ENCODE results near the gene CLEC3A. TPM values are rescaled to one million over a fixed set of nuclear protein-coding genes. Genes with fewer than 3 reads are reported as not detected.

CLEC3A gene
- total RNA-seq, 1 experiment from 2014 or later = not detected

- no peaks in the 10 kb centered on the region for H3K9me3 ChIP-seq (ENCODE audit: control insufficient read depth in 1 of 2, insufficient read depth in 1 of 2, low read depth in 1 of 2, low read length in 2 of 2)
- ATAC-seq (no peak), DNase-seq (ENCODE audit: low read depth, low spot score) (no peak)
- no peak overlapping the region for H3K9ac ChIP-seq (ENCODE audit: low read length)
- no peaks in the 10 kb centered on the region for H4K20me1 ChIP-seq (ENCODE audit: insufficient read depth)
- no peak overlapping the region for H3K4me2 ChIP-seq (ENCODE audit: low read length)
- no peaks in the 10 kb centered on the region for H3K79me2 ChIP-seq (ENCODE audit: insufficient read depth, low read length)
- TF ChIP-seq JUND (IDR thresholded peaks at IDR 0.05) (no peak), CBX3 (IDR thresholded peaks at IDR 0.05; ENCODE audit: low read depth) (no peak), POLR2A (IDR thresholded peaks at IDR 0.05; ENCODE audit: borderline replicate concordance, extremely low read depth, insufficient read depth, insufficient read length) (no peak), SIN3A (IDR thresholded peaks at IDR 0.05; ENCODE audit: low read depth) (no peak), TCF7L2 (IDR thresholded peaks at IDR 0.05; ENCODE audit: borderline replicate concordance, extremely low read depth, insufficient read depth, insufficient read length) (no peak), FOSL1 (IDR thresholded peaks at IDR 0.05; ENCODE audit: low read depth) (no peak), CTCF (IDR thresholded peaks at IDR 0.05 in 2 of 3, conservative IDR thresholded peaks at IDR 0.05 in 1 of 3; ENCODE audit: borderline replicate concordance in 1 of 3, insufficient read depth in 1 of 3, low read depth in 2 of 3, low read length in 2 of 3) (no peak), ZBTB33 (IDR thresholded peaks at IDR 0.05; ENCODE audit: extremely low read depth, insufficient replicate concordance, low read length) (no peak), CEBPB (IDR thresholded peaks at IDR 0.05; ENCODE audit: low read depth) (no peak), REST (IDR thresholded peaks at IDR 0.05; ENCODE audit: low read depth) (no peak), ATF3 (IDR thresholded peaks at IDR 0.05) (no peak), EZH2 (IDR thresholded peaks at IDR 0.05) (no peak), SP1 (IDR thresholded peaks at IDR 0.05; ENCODE audit: low read depth) (no peak), SRF (IDR thresholded peaks at IDR 0.05; ENCODE audit: low read depth) (no peak)
- BruUV-seq (replicated peaks) = no TSS peak
- no peaks in the 10 kb centered on the region for H3K9me2 ChIP-seq (ENCODE audit: insufficient read depth)
- intact Hi-C loops (cut with micrococcal nuclease) = no loop called here
- CTCF ChIA-PET = no interaction called here
- H3K27me3 ChIP-seq (ENCODE audit: insufficient read depth, low read length) = peaks cover 45% of the 10 kb centered on the region
- no peak overlapping the region for H3K4me3 ChIP-seq (replicated peaks in 1 of 2; ENCODE audit: low read depth in 1 of 2, low read length in 2 of 2)
- no peaks in the 10 kb centered on the region for H3K36me3 ChIP-seq (ENCODE audit: control insufficient read depth in 1 of 2, insufficient read depth in 2 of 2, low read length in 2 of 2)
- H3K4me1 ChIP-seq (ENCODE audit: control insufficient read depth in 1 of 2, insufficient read depth in 2 of 2, low read length in 2 of 2) = no peaks in the 10 kb centered on the region
- no peak overlapping the region for H2AFZ ChIP-seq (ENCODE audit: low read depth, low read length, poor library complexity, severe bottlenecking)
- POLR2A ChIA-PET = no interaction called here
- RAD21 ChIA-PET (ENCODE audit: low non-redundant PET in 1 of 2, low total read pairs in 2 of 2, uncharacterized antibody in 2 of 2, unreplicated experiment in 2 of 2) = no interaction called here
- H3K27ac ChIP-seq (ENCODE audit: low read depth, low read length) = no peak overlapping the region
These were observed 45.0 kb upstream of the CLEC3A start for GRCh38 chr16:77977339-77977738.
